MM.1S (cell line): ENCODE data around the gene PATJ.

ENCODE experiments used
- CTCF ChIP-seq: fragments of 300-600 bp; sonication (generic); IDR thresholded peaks from 2 replicates; pipeline ENCODE4 v1.5.1; 2016; ENCODE audit warnings: antibody characterized with exemption, low read length, mixed read lengths
- EZH2 ChIP-seq: fragments of 300-600 bp; sonication (generic); optimal IDR thresholded peaks from 2 replicates; pipeline ENCODE3; 2017; ENCODE audit warnings: low read depth, mild to moderate bottlenecking, antibody characterized with exemption, low read length, mixed read lengths
- EZH2phosphoT487 ChIP-seq: fragments of 300-600 bp; sonication (generic); IDR thresholded peaks from 2 replicates; pipeline ENCODE4 v1.6.1; 2018; ENCODE audit warnings: antibody characterized with exemption, low read length

DNA sequence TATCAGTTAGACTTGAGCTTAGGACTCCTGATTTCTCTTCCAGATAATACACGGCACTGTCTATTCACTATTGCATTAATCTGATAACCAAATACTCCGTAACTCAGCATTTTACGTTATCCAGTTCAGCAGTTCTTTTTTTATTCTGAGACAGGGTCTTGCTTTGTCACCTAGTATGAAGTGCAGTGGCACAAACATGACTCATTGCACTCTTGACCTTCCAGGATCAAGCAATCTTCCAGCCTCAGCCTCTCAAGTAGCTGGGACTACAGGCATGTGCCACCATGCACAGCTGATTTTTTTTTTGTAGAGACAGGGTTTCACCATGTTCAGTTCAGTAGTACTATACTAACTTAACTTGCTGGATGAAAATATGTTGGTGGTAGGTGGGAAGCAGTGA lies 156.4 kb downstream of the PATJ start:
- TF ChIP-seq CTCF (no peak), EZH2 (no peak), EZH2phosphoT487 (no peak)
